Measurements from ENCODE around the gene PTGFR.

PTGFR gene

GRCh38 chr1:78490861-78491450 lies at the start of gene PTGFR:
TSS of gene PTGFR (plus strand) at chr1:78490974. CDS start at chr1:78492744, 1,770 bp downstream.
- H3K27ac ChIP-seq: peak within 1 kb of the TSS in 19 of 21 experiments; percentile 19 to 86 (median 71)
- peak within 1 kb of the TSS; percentile 16 to 44 (median 34) for H3K4me3 ChIP-seq

GRCh38 chr1:78441921-78442320 lies 48.9 kb upstream of the PTGFR start:
- Histone ChIP-seq H3K27ac (no peak overlapping the region), H3K4me3 (no peak overlapping the region)

- H3K27ac ChIP-seq: no peak overlapping the region
Observed at GRCh38 chr1:78447086-78447485, 43.7 kb upstream of the PTGFR start.

GRCh38 chr1:78464449-78464891 lies 26.3 kb upstream of the PTGFR start:
- Histone ChIP-seq H3K27ac (no peak overlapping the region), H3K4me3 (no peak overlapping the region)

More at GRCh38 chr1:78447086-78447485, 43.7 kb upstream of the PTGFR start:
- H3K4me3 ChIP-seq: no peak overlapping the region

- no peak overlapping the region for H3K4me3 ChIP-seq
- H3K27ac ChIP-seq: no peak overlapping the region
Observed at GRCh38 chr1:78465143-78465542, 25.6 kb upstream of the PTGFR start.

- Histone ChIP-seq H3K27ac (no peak overlapping the region), H3K4me3 (no peak overlapping the region)
Observed at GRCh38 chr1:78468521-78468920, 22.3 kb upstream of the PTGFR start.

- H3K4me3 ChIP-seq: no peak overlapping the region
- no peak overlapping the region for H3K27ac ChIP-seq
Observed at GRCh38 chr1:78469576-78469975, 21.2 kb upstream of the PTGFR start.

GRCh38 chr1:78471890-78472620 lies 18.7 kb upstream of the PTGFR start:
- H3K27ac ChIP-seq: no peak overlapping the region
- H3K4me3 ChIP-seq: no peak overlapping the region

GRCh38 chr1:78472851-78473496 lies 17.8 kb upstream of the PTGFR start:
- no peak overlapping the region for H3K4me3 ChIP-seq

GRCh38 chr1:78474092-78474491 lies 16.7 kb upstream of the PTGFR start:
- Histone ChIP-seq H3K4me3 (no peak overlapping the region), H3K27ac (no peak overlapping the region)

More at GRCh38 chr1:78472851-78473496, 17.8 kb upstream of the PTGFR start:
- no peak overlapping the region for H3K27ac ChIP-seq

- Histone ChIP-seq H3K4me3 (no peak overlapping the region), H3K27ac (peak overlapping the region in 3 of 21 experiments; percentile 17 to 57 (median 26))
Observed at GRCh38 chr1:78475888-78476610, 14.7 kb upstream of the PTGFR start.

- Histone ChIP-seq H3K27ac (no peak overlapping the region), H3K4me3 (no peak overlapping the region)
Observed at GRCh38 chr1:78483903-78484302, 6.9 kb upstream of the PTGFR start.

GRCh38 chr1:78491451-78492071 lies 787 bp downstream of the PTGFR start:
- peak overlapping the region; percentile 16 to 44 (median 34) for H3K4me3 ChIP-seq
- H3K27ac ChIP-seq: peak overlapping the region in 19 of 21 experiments; percentile 19 to 86 (median 71)

GRCh38 chr1:78492386-78492950 lies 1.7 kb downstream of the PTGFR start:
- Histone ChIP-seq H3K4me3 (peak overlapping the region in 3 of 7 experiments; percentile 27 to 42 (median 37)), H3K27ac (peak overlapping the region in 4 of 21 experiments; percentile 75 to 86 (median 84))

- peak overlapping the region in 1 of 7 experiments; percentile 42 for H3K4me3 ChIP-seq
- H3K27ac ChIP-seq: peak overlapping the region in 4 of 21 experiments; percentile 9 to 75 (median 46)
Observed at GRCh38 chr1:78493451-78493850, 2.7 kb downstream of the PTGFR start.

- Histone ChIP-seq H3K4me3 (peak overlapping the region in 1 of 7 experiments; percentile 42), H3K27ac (peak overlapping the region in 4 of 21 experiments; percentile 20 to 41 (median 27))
Observed at GRCh38 chr1:78497201-78497600, 6.4 kb downstream of the PTGFR start.

- Histone ChIP-seq H3K27ac (peak overlapping the region in 1 of 21 experiments; percentile 42), H3K4me3 (no peak overlapping the region)
Observed at GRCh38 chr1:78500529-78500928, 9.8 kb downstream of the PTGFR start.

- peak overlapping the region in 1 of 21 experiments; percentile 17 for H3K27ac ChIP-seq
Observed at GRCh38 chr1:78501203-78501602, 10.4 kb downstream of the PTGFR start.

GRCh38 chr1:78511334-78511733 lies 20.6 kb downstream of the PTGFR start:
- H3K4me3 ChIP-seq: no peak overlapping the region

More at GRCh38 chr1:78501203-78501602, 10.4 kb downstream of the PTGFR start:
- H3K4me3 ChIP-seq: no peak overlapping the region

More at GRCh38 chr1:78511334-78511733, 20.6 kb downstream of the PTGFR start:
- no peak overlapping the region for H3K27ac ChIP-seq
